GM19035 (cell line): ENCODE data around the gene FPR2.
"Not testable (repeated sequence)": the region's sequence is repeated elsewhere in the genome, so short reads cannot be mapped to it uniquely, and the experiment has no call there.

Experiments used
- ATAC-seq: cut with Tn5 transposase; IDR thresholded peaks from one replicate; pipeline ENCODE4 v1.9.1; 2021; ENCODE audit not compliant: unreplicated experiment

FPR2 gene

GRCh38 chr19:51739466-51740213 lies 21.3 kb upstream of the FPR2 start:
- ATAC-seq = no peak

DNA sequence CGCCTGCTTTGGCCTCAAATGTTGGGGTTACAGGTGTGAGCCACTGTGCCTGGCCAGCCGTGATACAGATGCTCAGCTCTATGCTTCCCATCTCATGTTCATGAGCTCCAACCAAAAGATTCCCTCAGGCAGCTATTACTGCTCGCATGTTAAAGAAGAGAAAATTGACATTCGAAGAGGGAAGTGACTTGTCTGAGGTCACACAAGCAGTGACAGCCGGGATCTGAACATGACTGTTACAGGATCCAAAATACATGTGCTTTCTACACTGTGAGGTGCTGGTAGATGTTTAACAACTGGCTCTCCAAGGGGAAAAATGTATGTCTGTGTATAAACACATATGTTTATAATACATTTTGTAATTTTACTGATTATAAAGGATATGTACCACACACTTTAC lies 20.6 kb upstream of the FPR2 start:
- no peak for ATAC-seq

- ATAC-seq = no peak
Measured at GRCh38 chr19:51742789-51743188, 18.2 kb upstream of the FPR2 start.

- no peak for ATAC-seq
Measured at GRCh38 chr19:51743405-51743804, 17.6 kb upstream of the FPR2 start.

- no peak for ATAC-seq
Measured at GRCh38 chr19:51746731-51747130, 14.2 kb upstream of the FPR2 start.

DNA sequence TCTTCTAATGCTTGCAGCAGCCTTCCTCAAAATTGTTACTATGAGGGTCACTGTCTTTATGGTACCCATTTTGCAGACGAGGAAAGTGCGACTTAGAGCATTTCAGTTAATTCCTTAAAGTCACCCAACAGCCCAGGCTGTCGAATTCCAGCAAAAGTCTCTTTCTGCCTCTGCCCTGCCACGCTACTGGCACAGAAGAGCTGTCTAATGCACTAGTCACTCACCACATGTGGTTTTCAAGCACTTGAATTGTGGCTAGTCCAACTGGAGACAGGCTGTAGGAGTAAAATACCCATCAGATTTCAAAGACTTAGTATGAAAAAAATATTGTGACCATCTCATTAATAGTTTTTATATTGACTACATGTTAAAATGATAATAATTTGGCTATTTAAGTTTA lies 11.0 kb upstream of the FPR2 start:
- no peak for ATAC-seq

DNA sequence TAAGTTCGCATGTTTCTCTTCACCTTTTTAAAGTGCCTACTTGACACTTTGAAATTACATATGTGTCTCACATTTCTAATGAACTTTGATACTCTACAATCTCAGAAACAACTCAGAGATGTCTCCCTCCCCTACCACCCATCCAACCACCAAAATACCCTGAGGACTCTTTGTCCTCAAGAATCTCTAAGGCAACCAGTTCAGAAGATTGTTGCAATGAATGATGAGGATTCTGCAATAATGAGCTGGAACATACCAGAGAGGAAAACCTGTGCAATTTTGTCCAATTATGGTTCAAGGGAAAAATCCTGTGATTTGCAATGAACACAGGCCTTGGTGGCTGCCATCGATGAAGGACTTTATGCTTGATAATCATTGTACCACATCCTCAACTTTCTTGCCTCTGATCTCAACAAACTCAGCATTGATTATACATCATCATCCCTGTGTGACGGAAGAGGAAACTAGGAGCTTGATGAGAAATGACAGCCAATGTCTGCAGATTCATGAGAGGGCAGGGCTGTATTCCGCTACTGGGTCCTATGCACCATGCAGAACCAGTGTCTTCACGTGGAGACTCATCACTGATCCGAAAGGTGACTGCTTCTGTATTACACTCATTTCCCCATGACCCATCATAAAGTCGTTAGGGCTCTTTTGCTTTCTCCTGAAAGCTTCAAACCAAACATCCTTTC lies 10.4 kb upstream of the FPR2 start:
- no peak for ATAC-seq

DNA sequence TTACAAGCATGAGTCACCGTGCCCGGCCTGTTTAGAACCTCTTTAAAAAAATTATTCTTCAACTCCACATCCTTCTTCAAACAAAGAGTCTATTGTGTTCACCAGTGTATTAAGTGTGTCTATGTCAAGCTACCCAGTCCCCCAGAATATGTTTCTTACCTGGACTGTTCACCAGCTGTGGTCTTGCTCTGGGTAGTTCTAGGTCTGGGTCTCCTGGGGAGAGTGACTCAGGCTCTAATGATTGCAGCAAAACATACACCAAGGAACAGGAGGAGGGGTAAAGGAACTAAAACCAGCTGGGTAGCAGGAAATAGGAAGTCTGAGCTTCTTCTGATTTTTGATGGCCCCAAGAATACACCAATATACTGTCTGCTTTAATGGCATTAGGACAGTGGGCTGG lies 9.3 kb upstream of the FPR2 start, which contains the start of gene FPR1:
Gene FPR1 (minus strand): TSS at position 224 of the 400 bp plus-strand sequence. CDS start 4,884 bp downstream, outside the sequence.
- ATAC-seq = no peak

DNA sequence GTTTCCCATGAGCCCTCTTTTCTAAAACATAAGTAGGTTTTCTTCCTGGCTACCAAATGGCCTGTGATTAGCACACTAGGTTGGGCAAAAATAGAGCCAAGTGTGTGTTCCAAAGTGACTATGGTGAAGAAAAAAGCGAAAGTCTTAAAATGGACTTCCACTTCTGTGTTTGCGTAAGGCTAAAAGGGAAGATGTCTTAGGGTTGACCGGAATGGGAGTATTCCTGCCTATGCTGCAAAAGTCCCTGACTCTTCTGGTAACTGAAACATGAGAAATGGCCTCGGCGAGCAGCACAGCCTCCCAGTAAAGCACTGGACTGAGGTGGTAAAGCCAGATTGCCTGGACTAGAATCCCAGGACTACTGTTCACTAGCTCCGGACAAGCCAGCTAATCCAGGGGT lies 6.9 kb upstream of the FPR2 start:
- no peak for ATAC-seq

DNA sequence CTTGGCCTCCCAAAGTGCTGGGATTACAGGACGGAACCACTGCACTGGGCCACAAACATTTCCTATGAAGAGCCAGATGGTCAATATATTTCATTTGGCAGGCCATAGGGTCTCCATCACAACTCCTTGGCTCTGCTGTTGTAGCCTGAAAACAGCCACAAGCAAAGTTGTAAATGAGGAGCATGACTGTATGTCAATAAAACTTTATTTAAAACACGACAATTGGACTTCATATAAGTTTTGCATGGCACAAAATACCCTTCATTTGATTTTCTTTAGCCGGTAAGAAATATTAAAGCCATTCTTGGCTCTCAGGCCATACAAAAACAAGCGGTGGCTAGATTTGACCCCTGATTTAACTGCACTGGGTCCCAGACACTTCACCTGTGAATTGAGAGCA lies 6.2 kb upstream of the FPR2 start:
- no peak for ATAC-seq

- ATAC-seq = no peak
Measured at GRCh38 chr19:51755571-51755970, 5.4 kb upstream of the FPR2 start.

DNA sequence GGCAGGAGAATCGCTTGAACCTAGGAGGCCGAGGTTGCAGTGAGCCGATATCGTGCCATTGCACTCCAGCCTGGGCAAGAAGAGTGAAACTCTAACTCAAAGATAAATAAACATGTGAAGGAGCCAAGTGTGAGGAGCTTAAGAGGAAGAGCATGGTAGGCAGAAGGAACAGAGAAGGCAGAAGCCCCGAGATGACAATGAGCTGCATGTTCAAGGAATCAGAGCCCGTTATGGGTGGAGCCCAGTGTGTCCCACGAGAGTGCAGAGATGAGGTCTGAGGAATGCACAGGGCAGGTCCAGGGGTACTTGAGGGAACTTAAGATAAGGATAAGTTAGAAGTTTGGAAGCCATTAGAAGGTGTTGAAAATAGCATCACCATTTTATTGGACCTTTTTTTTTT lies 716 bp downstream of the FPR2 start:
- no peak for ATAC-seq

DNA sequence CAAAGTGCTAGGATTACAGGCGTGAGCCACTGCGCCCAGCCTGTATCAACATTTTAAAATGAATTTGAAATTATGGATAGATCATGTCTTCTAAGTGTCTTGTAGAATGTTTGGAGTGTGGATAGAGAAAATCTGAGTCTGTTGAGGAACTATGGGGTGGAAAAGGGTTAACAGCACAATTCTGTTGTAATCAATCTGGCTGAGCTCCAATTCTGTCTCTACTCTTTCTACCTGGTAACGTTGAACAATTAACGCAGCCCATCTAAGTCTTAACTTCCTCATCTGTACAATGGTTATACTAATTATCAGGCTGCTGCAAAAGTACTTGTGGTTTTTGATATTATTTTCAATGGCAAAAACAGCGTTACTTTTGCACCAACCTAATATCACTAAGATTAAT lies 4.1 kb downstream of the FPR2 start:
- no peak for ATAC-seq

- ATAC-seq = no peak
Measured at GRCh38 chr19:51766461-51766860, 5.5 kb downstream of the FPR2 start.

DNA sequence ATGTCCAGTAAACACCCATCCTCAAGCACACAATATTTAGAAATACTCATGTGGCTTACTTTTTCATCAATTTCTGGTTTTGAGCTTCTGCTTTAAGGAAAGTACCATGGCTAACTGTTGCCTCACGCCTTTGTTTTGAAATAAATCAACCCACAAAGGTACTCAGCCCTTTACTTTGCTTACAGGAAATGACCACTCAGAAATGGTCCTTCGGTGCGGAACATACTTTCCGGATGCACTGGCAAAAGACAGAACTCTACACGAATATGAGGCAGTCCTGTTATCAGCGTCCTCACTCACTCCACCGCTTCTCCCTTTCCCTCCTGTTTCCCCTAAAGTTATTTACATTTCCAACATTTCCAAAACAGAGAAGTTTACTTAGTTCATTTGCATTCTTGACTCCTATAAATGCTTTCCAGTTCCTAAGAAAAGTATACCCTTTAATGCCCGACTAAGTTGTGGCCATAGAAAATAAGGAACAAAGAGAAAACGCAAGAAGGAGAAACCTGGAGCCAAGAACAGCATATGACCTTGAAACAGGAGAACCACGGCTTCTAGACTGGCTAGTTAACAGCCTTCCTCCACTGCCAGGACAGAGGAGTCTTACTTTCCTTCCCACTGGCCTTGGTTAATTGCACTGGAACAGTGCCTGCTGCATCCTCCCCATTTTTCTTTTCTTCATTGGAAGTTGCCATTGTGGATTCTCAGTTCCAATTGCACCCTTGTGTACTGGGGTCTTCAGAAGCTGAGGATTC lies 10.6 kb downstream of the FPR2 start:
- ATAC-seq = no peak

DNA sequence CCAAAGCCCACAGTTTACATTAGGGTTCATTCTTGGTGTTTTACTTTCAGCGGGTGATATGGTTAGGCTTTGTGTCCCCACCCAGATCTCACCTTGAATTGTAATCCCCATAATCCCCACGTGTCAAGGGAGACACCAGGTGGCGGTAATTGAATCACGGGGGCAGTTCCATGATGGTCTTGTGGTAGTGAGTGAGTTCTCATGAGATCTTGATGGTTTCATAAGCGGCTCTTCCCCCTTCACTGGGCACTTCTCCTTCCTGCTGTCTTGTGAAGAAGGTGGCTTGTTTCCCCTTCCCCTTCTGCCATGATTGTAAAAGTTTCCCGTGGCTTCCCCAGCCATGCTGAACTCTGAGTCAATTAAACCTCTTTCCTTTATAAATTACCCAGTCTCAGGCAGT lies 12.0 kb downstream of the FPR2 start:
- no peak for ATAC-seq

DNA sequence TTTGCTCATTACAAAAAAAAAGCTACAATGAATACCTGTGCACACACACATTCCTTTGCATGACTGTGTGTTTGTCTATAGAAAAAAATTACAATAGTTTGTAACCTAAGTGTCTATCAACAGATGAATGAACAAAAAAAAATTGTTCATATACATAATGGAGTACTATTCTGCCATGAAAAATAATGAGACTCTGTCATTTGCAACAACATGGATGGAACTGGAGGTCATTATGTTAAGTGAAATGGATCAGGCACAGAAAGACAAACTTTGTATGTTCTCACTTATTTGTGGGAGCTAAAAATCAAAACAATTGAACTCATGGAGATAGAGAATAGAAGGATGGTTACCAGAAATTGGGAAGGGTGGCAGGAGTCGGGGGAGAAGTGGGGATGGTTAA lies 15.6 kb downstream of the FPR2 start:
- ATAC-seq = not testable (repeated sequence)

GRCh38 chr19:51777570-51778462 lies 16.8 kb downstream of the FPR2 start:
- ATAC-seq = no peak

DNA sequence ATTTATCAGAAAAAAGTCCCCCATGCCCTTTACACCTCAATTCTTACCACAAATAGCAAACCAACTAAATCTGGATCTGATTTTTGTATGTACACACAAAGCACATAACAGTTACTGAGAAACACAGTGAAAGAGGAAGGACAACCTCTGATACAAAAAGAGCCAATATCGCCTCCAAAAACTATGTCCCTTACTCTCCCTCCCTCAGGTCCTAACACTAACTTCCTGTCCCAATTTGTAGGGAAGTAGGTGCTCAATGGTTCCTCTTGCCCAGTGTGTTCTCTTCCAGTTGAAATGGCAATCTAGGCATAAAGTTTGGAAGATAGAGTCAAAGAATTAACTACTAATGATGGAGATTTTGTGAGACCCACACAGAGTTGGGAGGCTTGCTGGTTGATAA lies 18.2 kb downstream of the FPR2 start:
- ATAC-seq = no peak

DNA sequence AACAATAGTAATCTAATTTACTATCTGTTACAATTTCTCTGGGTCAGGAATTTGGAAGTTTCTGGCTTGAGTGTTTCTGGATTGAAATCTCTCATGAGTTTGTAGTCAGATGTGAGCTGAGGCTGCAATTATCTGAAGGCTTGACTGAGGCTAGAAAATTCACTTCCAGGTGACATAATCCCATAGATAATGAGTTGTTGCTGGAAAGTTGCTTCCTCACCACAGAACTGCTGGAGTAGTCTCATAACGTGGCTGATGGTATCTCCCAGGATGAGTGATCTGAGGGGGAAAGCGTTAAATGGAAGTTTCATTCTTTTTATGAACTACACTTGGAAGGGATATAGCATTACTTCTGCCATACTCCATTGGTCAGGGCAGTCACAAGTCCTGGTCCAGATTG lies 18.7 kb downstream of the FPR2 start:
- ATAC-seq = no peak

- no peak for ATAC-seq
Measured at GRCh38 chr19:51780270-51780669, 19.3 kb downstream of the FPR2 start.
